ENCODE data around the gene ARHGEF11.
"Not testable (repeated sequence)": the region's sequence is repeated elsewhere in the genome, so short reads cannot be mapped to it uniquely, and the experiment has no call there.

The ARHGEF11 gene, protein sequence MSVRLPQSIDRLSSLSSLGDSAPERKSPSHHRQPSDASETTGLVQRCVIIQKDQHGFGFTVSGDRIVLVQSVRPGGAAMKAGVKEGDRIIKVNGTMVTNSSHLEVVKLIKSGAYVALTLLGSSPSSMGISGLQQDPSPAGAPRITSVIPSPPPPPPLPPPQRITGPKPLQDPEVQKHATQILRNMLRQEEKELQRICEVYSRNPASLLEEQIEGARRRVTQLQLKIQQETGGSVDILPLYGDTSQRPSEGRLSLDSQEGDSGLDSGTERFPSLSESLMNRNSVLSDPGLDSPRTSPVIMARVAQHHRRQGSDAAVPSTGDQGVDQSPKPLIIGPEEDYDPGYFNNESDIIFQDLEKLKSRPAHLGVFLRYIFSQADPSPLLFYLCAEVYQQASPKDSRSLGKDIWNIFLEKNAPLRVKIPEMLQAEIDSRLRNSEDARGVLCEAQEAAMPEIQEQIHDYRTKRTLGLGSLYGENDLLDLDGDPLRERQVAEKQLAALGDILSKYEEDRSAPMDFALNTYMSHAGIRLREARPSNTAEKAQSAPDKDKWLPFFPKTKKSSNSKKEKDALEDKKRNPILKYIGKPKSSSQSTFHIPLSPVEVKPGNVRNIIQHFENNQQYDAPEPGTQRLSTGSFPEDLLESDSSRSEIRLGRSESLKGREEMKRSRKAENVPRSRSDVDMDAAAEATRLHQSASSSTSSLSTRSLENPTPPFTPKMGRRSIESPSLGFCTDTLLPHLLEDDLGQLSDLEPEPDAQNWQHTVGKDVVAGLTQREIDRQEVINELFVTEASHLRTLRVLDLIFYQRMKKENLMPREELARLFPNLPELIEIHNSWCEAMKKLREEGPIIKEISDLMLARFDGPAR (N-terminal part only)

DNA sequence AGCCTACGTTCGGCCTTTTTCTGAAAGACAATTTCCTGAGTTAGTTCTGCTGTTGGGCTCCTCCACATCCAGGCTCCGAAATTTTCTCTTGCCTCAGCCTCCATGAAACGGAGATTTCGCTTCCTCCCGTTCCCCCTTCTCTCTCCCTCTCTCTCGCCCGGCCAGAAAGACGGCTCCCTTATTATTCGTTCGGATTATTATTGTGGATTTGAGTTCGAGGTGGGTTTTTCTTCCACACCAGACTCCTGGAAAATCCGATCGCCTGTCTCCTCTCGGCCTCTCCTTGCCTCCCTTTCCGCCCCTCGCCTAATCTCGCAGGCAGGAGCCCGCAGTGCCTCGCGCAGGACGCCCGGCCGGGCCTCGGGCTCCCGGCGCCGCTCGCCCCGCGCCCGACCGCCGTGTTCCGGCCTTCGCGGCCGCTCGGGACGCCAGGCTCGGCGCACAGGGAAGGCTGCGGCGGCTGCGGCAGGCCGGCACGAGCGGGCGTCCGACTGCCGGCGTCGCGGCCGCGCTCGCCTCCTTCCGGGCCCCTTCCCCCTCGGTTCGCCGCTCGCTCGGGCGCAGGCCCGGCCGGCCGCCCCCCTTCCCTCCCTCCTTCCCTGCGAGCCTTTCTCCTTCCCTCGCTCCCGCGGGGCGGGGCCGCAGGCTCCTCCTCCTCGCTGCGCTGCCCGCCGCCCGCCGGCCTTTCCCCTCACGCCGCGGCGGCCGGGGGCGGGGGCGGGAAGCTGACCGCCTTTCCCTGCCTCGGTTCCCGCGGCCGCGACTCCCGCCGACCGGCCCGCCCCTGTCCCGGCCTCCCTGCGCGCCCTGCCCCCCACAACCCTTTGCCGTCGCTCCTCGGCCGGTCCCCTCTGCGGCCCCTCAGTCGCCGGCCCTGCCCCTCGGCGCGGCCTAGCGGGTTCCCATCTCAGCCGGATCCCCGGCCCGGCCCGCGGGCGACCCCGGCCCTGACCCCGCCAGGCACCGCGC, at the start of gene ARHGEF11:
ARHGEF11 (minus strand) TSS at position 493 of the 969 bp plus-strand sequence. CDS start 1,412 bp downstream, outside the sequence.
- DNase-seq (ENCODE audit: low spot score): no peak

- no peak for DNase-seq (ENCODE audit: low spot score)
Observed at GRCh38 chr1:157095091-157095490, 49.5 kb upstream of the ARHGEF11 start.

DNA sequence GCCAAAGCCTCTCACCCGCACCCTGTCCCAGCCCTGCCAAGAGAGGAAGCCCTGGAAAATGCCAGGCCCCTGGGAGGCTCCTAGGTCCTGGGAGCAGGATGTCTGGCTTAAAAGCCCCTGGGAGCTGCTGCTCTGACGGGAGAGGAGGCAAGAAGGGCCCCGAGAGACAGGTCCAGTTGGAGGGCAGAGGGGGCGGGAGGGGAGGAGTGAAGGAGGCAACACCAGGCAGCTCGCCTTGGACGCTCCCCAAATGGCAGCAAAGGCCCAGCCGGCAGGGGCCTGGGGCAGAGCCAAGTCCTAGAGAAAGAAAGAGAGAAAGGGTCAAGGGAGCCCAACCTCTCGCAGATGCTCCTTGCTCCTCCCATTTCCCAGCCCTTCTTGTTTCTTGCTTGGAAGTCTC, 47.3 kb upstream of the ARHGEF11 start:
- no peak for DNase-seq (ENCODE audit: low spot score)

DNA sequence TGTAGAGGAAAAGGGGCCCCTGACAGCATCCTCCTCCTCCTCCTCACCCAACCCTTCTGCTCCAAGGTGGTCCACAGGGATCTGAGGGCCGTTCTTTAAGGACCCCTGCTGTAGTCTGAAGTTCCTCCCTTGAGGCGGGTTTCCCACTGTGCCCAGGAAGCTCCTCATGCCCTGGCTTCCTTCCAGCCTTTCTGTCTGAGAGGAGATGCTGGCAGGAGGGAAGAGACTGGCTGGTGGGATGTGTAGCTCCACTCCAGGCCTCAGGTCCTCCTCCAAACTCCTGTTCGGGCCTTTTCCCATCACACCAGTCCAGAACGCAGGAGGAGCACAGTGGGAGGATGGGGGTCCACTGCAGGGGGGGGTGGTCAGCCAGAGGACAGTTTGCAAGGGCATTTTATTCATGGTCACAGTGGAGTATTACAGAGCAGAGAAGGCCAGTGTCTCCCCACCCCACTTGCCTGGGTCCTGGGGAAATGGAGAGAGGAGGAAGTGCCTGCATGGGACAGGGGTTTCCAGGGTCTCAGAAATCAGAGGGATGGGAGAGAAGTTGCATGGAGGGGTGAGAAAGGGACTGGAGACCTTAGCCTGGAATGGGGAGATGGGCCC, 46.2 kb upstream of the ARHGEF11 start:
- DNase-seq (ENCODE audit: low spot score): no peak

DNA sequence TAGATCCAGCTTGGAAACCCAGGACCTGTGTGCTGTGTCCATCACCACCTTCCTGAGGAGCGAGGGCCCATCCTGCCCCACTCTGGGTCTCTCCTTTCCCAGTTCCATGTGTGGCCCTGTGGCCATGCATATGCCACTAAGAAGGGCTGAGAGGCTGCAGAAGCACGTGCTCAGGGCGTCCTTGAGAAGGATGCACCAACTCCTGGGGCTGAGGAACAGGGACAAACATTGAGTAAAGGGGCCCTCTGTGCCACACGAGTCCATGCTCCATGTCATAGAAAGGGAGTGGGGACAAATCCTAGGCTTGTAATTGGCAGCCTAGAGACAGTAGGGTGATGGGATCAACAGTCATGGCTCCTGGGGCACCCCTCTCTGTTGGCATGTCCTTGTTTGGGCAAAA, 45.6 kb upstream of the ARHGEF11 start:
- DNase-seq (ENCODE audit: low spot score): no peak

DNA sequence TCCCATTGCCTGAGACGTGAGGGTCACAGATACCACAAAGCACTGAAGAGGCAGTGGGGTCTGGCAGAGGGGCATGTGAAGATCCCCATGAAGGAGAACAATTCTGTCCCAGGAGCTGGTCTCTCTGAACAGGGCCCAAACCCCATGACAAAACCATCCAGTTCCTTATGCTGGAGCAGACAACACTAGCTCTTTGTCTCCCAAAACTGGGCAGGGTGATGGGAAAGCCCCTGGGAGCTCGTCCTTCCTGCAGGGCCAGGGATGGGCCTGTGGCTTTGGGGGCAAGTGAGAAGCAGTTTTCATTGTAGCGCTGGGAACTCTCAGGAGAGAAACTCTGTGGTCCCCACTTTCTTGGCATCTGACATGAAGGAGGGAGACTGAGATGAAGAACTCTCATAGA, 45.2 kb upstream of the ARHGEF11 start:
- no peak for DNase-seq (ENCODE audit: low spot score)

DNA sequence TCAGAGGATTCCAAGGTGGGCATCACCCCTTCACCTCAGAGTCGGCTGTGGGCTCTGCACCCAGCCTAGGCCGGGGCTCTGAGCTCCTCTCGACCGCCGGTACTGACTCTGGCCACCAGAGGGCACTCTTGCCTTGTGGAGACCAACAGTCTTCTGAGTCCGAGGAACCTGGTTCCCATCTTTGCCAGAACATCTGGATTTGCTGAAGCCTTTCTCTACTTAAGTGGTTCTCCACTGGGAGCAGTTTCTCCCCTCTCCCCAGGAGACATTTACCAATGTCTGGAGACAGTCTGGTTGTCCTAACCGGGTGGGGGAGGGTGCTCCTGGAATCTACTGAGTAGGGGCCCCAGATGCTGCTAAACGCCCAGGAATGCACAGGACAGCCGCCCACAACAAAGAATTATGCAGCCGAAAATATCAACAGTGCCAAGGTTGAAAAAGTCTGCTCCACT, 44.7 kb upstream of the ARHGEF11 start:
- peak; percentile 87 for DNase-seq (ENCODE audit: low spot score)

DNA sequence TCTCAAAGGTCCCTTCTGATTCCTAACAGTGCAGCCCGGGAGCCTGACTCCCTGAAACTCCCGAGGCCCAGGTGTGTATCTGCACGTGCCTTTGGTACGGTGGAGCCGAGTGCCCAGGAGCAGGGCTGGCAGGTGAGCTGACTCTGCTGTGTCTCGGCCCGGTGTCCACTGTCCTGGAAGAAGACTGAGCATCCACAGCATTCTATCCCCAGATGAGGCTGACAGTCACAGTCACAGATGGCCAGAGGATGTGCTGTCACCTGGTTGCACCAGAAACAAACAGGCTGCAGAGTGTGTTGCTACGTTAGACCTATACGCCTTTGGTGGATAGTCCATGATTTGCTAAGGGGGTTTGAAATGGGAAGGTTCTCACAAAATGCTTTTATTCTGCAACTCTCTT, 44.2 kb upstream of the ARHGEF11 start:
- DNase-seq (ENCODE audit: low spot score): no peak

- no peak for DNase-seq (ENCODE audit: low spot score)
Observed at GRCh38 chr1:157088607-157089006, 43.1 kb upstream of the ARHGEF11 start.

DNA sequence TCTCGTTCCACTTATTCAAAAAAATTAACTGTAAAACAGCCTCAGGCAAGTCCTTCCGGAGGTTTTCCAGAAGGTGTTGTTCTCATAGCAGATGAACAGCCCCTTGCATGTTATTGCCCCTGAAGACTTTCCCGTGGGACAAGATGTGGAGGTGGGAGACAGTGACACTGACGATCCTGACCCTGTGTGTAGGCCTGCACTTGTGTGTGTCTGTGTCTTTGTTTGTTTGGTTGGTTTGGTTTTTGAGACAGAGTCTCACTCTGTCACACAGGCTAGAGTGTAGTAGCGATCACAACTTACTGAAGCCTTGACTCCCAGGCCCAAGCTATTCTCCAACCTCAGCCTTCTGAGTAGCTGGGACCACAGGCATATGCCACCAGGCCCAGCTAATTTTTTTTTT, 41.5 kb upstream of the ARHGEF11 start:
- no peak for DNase-seq (ENCODE audit: low spot score)

DNA sequence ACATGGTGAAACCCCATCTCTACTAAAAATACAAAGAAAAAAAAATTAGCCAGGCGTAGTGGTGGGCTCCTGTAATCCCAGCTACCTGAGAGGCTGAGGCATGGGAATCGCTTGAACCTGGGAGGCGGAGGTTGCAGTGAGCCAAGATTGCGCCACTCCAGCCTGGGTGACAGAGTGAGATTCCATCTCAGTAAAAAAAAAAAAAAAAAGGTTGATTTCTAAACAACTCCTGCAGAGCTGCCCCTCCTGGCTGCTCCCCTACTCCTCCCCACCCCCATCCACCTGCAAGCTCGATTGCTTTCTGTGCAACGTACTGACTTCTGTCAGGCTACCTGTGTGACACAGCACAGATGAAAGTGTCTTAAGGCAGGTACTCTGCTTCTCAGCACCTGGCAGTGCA, 40.8 kb upstream of the ARHGEF11 start:
- no peak for DNase-seq (ENCODE audit: low spot score)

DNA sequence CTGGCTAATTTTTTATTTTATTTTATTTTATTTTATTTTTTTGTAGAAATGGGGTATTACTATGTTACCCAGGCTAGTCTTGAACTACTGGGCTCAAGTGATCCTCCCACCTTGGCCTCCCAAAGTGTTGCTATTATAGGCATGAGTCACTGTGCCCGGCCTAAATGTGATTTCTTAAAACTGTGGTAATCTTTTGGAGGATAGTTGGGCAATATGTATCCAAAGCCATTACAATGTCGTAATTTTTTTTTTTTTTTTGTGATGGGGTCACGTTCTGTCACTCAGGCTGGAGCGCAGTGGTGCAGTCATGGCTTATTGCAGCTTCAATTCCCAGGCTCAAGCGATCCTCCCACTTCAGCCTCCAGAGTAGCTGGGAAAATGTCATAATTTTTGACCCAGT, 39.9 kb upstream of the ARHGEF11 start:
- DNase-seq (ENCODE audit: low spot score): no peak

DNA sequence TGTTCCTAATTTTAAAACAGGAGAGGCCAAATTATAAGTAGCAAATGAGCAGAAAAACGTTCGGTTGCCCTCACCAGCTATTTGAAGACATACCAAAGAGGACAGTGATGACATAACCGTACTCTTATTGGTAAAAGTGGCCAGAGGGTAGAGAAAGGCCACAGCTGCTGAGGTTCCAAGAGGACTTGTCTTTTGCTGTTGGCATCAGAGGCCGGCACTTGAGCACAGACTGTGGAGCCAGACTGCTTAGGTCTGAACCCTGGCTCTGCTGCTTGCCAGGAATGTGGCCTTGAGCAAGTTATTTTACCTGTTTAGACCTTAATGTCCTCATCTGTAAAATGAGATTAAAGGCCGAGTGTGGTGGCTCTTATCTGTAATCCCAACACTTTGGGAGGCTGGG, 39.2 kb upstream of the ARHGEF11 start:
- no peak for DNase-seq (ENCODE audit: low spot score)

- DNase-seq (ENCODE audit: low spot score): no peak
Observed at GRCh38 chr1:157081707-157082106, 36.2 kb upstream of the ARHGEF11 start.

GRCh38 chr1:157080714-157081113, 35.2 kb upstream of the ARHGEF11 start:
- DNase-seq (ENCODE audit: low spot score): no peak

DNA sequence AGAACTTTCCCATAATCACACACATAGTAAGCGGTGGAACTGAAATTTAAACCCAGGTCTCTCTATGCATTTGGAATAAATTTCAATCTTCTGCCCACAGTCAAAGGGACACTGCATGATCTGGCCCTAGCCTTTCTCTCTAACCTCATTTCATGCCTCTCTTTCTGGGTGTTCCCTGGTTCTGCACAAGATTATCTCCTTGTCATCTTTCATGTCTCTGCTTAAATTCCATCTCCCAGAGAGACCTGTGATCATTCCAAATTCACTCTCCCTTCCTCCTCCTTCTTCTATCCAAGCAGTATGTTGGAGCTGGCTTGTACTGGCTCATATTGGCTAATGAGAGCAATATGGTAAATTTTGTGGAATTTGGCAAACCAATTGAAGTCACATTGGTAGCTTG, 31.9 kb upstream of the ARHGEF11 start:
- no peak for DNase-seq (ENCODE audit: low spot score)

- no peak for DNase-seq (ENCODE audit: low spot score)
Observed at GRCh38 chr1:157073944-157074685, 28.6 kb upstream of the ARHGEF11 start.

DNA sequence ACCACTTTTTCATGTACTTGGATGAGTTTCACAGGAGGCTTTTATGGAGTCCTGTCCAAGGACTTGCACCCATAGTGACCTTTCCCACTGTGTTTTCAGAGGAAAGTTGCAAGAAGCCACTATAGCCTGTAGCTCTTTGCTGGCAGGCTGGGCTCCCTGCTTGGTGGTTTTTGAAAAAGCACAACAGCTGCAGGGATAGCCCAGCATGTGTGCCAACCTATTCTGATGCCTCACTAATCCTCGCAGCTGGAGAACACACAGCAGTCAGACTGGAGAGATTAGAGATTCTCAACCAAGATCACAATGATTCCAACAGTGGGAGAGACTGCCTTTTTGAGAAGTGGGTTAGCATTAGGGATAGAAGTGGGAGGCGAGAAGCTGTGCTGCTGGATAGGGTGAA, 24.1 kb upstream of the ARHGEF11 start:
- DNase-seq (ENCODE audit: low spot score): no peak

DNA sequence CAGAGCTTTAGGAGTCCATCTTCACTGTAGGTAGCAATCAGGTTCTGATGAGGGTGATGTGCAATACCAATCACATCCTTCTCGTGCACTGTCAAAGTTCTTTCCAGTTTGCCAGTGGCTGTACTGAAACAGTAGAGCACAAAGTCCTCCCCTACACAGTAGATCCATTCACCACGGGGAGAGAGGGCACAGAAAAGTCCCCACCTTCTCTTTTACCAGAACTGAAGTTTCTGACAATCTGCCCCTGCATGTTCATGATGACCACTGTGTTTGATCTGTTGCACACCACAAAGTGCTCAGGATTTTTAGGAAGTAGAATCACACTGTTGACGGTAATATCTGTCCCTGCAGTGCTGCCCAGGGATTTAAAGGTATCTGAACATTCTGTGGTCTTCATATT, 13.7 kb upstream of the ARHGEF11 start:
- DNase-seq (ENCODE audit: low spot score): not testable (repeated sequence)

DNA sequence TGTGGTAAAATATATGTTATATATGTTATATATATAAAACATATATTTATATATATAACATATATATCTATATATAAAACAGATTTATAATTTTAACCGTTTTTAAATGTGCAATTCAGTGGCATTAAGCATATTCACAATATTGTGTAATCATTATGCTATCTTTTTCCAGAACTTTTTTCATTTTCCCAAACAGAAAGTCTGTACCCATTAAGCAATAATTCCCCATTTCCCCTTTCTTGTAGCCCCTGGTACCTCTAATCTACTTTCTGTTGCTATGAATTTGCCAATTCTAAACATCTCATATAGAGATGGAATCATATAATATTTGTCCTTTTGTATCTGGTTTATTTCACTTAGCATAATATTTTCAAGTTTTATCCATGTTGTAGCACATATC, 10.7 kb upstream of the ARHGEF11 start:
- DNase-seq (ENCODE audit: low spot score): no peak

- DNase-seq (ENCODE audit: low spot score): not testable (repeated sequence)
Observed at GRCh38 chr1:157055729-157056128, 10.2 kb upstream of the ARHGEF11 start.

Data from hematopoietic multipotent progenitor cell treated with erythropoietin and hydrocortisone succinate and interleukin-3 and kit ligand, for 17 days (in vitro differentiated cells).